NCI-H2196 (cell line): Measurements from ENCODE around the gene SIRT1.
"Not testable (repeated sequence)": the region's sequence is repeated elsewhere in the genome, so short reads cannot be mapped to it uniquely, and the experiment has no call there.

Source experiments
- DNase-seq: peaks from one replicate; lab custom pipeline; 2025; ENCODE audit not compliant: unreplicated experiment; lab: John Stamatoyannopoulos, UW

The SIRT1 gene

DNA sequence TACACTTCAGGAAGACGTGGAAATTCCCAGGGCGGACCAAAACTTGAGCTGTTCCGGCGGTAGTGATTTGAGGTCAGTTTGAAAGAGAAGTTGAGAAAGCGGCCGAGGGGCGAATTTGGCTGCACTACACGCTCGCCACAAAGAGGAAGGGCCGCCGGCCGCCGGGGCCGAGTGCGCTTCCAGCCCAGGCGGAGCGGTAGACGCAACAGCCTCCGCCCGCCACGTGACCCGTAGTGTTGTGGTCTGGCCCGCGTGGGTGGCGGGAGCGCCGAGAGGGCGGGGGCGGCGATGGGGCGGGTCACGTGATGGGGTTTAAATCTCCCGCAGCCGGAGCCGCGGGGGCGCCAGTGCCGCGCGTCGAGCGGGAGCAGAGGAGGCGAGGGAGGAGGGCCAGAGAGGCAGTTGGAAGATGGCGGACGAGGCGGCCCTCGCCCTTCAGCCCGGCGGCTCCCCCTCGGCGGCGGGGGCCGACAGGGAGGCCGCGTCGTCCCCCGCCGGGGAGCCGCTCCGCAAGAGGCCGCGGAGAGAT is at the start of gene SIRT1:
Gene SIRT1, plus strand, starts transcription at position 344 of the 529 bp plus-strand sequence. Its CDS starts 66 bp downstream, at position 410.
- DNase-seq = peak; percentile 85

DNA sequence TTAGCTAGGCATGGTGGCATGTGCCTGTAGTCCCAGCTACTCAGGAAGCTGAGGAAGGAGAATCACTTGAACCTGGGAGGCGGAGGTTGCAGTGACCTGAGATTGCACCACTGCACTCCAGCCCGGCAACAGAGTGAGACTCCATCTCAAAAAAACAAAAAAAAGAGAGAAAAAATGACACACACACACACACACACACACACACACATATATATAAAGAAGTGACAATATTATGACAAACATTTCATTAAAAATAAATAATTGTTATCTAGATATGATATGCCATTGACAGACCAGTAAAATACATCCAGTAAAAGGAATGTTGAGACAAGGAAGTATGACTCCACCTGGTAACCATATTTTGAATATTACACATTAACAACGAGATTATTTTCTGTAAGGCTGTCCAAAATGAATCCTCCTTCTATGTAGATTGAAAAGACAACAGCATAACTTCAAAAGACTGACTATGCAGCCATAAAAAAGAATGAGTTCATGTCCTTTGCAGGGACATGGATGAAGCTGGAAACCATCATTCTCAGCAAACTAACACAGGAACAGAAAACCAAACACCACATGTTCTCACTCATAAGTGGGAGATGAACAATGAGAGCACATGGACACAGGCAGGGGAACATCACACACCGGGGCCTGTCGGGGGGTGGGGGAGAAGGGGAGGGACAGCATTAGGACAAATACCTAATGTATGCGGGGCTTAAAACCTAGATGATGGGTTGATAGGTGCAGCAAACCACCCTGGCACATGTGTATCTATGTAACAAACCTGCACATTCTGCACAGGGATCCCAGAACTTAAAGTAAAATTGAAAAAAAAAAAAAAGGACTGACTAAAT is 48.7 kb upstream of the SIRT1 start:
- not testable (repeated sequence) for DNase-seq

DNA sequence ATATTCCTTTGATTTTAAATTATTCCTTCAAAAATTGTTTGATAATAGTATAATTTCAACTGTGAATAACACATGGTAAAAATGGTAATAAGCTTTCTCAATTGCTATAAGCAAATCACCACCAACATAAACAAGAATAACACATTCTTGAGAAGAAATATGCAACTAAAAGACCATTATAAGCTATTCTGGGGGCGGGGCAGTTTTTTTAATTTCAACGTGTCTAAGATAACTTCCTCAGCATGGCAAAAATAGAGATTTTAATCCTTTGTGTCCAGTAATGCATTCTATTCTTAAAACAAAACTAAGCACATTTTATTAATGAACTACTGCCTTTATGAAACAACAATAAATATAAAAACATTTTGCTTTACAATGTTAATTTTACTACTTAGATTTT is 48.0 kb upstream of the SIRT1 start:
- no peak for DNase-seq

DNA sequence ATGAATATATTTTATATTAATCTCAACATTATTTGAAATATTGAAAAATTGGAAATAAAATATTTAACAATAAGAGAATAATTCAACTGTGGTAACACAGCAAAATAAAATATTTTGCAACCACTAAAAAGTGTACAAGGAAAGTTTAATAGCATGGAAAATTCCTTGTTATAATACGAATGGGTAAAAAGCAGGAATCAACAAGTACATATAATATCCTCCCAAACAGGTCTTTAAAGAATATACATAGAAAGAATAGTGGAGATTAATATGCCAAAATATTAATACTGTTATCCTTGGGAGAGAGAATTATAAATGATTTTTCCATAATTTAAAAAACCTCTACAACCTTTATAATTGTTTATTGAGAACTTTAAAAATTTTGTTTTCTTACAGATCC is 47.5 kb upstream of the SIRT1 start:
- DNase-seq = no peak

DNA sequence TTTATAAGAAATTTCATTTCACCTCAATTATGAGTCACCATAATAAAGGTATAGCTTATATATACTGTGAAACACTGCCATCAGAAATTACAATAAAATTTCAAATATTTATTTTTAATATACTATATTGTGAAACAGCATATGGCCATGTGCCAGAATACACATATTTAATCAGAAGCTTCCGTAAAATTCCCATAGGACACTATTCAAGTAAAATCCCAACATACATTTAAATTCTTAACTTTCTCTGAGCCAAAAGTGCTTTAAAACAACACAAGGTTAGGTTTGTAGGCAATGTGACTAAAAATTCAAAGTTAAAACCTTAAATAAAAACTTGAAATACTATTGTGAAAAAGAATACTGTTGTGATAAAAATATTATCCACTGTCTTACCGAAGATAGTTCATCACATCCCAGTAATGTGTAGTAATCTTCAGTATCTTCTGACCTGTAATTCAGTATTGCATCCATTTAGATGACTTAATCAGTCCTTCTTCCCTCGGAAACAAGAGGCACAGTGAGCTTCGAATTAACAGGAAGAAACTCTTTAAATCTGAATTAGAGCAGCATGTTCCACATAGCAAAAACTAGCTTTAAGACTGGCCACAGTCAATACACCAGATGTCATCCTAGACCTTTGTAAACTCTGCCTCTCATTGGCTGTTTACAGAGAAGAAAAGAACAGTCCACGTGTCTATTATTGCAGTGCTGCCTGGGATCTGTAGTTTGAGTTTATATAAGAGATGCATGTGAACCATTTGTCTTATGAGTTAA is 46.7 kb upstream of the SIRT1 start, which contains the start of gene DNAJC12:
Gene DNAJC12, minus strand, starts transcription at position 648 of the 774 bp plus-strand sequence. Its CDS starts 177 bp downstream, at position 471.
- peak; percentile 52 for DNase-seq

DNA sequence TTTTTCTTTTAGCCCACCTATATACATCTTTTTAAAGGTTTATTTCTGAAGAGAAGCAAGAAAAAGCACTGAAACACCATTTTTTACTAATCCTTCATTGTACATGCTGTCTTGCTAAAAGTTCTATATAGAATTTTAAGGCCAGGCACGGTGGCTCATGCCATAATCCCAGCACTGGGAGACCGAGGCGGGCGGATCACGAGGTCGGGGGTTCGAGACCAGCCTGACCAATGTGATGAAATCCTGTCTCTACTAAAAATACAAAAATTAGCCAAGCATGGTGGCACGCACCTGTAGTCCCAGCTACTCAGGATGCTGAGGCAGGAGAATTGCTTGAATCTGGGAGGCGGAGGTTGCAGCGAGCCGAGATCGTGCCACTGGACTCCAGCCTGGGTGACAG is 44.9 kb upstream of the SIRT1 start:
- DNase-seq = not testable (repeated sequence)

DNA sequence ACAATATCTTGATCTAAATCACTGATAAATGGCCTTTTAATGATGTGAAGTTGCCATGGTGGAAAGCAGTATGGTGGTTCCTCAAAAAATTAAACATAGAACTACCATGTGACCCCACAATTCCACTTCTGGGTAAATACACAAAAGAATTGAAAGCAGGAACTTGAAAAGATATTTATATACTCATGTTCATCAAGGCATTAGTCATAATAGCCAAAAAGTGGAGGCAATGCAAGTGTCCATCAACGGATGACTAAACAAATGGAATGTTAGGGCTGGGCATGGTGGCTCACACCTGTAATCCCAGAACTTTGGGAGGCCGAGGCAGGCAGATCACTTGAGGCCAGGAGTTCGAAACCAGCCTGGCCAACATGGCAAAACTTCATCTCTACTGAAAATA is 44.5 kb upstream of the SIRT1 start:
- DNase-seq = no peak

DNA sequence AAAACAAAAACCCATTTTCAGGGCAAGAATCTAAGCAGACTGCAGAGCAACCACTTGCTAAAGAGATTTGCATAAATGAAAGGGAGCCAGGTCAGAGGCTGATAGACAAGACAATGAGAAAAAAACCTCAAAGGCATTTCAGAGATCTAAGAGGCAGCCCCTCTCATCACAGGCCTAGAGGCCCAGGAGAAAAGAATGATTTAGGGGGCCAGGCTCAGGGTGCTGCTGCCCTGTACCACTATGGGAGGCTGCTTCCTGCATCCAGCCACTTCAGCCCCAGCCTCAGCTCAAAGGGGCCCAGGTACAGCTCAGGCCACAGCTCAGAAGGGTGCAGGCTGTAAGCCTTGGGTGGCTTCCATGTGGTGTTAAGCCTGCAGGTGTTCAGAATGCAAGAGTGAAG is 42.7 kb upstream of the SIRT1 start:
- DNase-seq = no peak

DNA sequence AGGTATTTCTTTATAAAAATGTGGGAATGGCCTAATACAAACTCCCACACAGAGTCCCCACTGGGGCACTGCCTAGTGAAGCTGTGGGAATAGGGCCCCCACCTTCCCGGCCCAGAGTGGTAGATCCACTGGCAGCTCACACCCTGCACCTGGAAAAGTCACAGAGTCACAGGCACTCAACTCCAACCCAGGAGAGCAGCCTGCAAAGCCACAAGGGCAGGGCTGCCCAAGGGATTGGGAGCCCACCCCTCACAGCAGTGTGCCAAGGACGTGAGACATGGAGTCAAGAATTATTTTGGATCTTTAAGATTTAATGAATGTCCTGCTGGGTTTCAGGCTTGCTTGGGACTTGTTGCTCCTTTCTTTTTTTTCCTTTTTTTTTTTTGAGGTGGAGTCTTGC is 41.2 kb upstream of the SIRT1 start:
- DNase-seq = no peak

DNA sequence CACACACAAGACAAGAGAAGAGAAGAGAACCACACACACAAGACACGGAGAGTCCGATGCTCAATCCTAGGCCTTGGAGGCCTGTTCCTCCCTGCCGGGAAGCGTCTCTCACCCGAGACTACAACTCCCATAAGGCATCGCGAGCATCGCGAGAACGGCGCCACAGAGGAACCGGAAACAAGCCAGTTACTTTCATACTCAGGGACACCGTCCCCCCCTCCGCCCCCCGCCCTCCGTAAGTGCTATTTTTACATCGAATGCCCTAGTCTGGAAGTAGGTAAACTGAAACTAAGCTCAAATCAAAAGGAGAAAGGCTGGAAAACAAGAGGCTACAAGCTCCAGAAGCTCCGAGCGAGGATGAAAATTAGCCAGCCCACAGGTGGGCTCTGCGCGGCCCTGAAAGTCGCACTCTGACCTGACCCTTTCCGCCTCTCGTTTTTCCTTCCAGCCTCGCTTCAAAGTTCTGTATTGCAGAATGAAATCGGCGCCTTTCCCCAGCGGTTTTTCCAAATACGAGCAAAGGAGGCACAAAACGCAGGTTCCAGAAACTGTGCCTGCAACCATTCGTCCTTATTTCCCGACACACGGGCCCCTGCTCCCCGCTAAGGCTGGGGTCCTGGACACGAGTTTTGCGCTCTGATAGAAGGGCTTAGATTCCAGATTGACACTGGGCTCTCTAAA is 35.0 kb upstream of the SIRT1 start:
- peak; percentile 80 for DNase-seq

DNA sequence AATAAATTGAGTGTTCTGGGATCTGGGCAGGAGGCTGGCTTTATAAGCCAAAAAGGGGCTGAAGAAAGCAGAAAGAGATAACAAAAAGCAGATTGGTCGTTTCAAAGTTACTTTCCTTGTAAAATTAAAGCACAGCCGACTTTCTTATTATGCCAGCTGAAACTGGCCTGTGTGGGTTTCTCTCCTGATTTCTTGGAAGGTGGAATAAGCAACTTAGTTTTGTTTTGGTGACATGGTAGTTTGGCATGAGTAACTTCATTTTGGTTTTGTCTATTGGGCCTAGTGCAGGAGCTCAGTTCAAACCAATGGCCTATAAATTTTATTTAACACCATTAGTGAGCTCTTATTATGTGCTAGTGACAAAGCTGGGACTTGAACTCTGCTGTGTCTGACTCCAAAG is 33.3 kb upstream of the SIRT1 start:
- no peak for DNase-seq

DNA sequence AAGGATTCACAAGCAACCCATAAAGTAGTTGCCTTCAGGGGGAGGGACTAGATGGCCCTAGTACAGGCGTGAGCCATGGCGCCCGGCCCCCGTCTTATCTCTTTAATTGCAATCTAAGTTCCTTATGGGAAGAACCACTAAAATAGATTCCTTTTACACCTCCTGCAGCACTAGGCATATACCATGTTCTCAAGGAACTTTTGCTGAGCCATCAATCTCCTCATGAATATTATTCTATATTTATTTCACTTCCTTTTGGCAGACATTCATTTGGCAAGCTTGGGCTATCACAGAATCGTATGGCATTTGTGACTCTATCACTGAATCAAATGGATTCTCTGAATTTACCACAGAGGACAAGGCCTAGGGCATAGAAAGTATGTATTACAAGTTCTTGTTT is 31.7 kb upstream of the SIRT1 start:
- DNase-seq = no peak

DNA sequence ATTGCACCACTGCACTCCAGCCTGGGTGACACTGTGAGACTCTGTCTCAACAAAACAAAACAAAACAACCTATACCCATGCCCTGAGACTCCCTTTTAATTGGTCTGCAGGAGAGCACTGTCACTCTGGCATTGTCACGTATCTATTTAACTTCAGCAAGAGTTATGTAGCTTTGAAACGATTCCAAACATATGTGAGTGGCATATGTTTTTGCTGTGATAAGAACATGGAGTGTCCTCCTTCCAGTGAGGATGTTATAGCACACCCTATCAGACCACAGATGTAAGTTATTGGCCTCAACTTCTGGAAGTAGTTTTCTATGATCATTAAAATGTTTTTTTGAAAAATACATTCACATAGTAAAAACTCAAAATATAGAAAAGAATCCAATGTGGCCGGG is 30.9 kb upstream of the SIRT1 start:
- DNase-seq = no peak

DNA sequence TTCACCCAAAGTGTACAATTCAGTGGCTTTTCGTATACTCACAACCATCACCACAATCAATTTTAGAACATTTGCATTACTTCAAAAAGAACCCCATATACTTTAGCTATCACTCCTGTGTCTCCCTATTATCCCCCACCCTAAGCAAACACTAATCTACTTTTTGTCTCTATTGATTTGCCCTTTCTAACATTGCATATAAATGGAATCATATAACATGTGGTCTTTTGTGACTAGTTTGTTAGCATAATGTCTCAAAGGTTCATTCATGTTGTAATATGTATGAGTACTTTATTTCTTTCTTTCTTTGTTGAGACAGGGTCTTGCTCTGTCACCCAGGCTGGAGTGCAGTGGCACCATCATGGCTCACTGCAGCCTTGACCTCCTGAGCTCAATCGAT is 25.5 kb upstream of the SIRT1 start:
- no peak for DNase-seq

DNA sequence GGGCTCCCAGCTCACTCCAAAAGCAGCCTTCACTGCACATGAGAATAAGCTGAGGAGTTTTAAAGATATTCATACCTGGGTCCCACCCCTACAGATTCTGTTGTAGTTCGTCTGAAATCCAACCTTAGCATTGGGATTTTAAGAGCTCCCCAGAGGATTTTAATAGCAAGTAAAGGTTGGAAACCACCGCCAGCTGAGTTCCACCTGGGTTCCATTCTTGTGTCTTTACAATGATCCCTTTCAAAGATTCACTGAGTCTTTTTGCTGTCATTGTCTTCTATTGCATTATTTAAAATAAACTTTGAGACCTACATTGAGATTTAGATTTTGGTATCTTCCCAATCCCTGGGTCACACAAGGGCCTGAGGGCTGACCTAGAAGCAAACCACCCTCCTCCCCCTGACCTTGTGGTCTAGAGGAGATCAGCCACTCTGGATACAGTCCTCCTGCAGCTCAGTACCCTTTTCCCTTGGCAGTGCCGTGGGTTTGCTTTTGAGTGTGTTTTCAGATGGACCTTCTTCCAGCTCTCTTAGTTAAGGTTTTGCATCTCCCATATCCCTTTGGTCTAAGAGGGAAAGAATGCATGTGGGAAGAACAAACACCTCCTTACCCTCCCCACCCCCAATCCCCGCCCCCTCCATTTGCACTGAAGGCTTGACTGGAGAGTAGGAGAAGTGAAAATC is 22.6 kb upstream of the SIRT1 start:
- DNase-seq = no peak

DNA sequence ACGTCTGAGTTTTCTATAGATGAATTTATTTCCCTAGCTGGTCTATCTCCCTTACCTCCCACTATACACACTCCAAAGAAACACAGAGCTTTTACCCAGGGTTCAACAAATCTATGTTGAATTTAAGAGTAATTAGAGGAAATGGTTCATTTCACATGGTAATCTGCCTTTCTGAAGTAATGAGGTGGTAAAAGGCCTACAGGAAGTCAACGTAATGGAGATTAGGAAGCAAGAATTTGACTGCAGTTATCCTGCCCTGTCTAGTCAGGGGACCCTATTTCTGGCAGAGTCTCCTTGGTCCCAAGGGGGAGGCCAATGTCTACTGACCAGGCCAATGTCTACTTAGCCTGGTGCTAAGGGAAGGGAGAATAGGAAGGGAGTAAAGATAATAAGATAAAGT is 21.4 kb upstream of the SIRT1 start:
- DNase-seq = no peak

DNA sequence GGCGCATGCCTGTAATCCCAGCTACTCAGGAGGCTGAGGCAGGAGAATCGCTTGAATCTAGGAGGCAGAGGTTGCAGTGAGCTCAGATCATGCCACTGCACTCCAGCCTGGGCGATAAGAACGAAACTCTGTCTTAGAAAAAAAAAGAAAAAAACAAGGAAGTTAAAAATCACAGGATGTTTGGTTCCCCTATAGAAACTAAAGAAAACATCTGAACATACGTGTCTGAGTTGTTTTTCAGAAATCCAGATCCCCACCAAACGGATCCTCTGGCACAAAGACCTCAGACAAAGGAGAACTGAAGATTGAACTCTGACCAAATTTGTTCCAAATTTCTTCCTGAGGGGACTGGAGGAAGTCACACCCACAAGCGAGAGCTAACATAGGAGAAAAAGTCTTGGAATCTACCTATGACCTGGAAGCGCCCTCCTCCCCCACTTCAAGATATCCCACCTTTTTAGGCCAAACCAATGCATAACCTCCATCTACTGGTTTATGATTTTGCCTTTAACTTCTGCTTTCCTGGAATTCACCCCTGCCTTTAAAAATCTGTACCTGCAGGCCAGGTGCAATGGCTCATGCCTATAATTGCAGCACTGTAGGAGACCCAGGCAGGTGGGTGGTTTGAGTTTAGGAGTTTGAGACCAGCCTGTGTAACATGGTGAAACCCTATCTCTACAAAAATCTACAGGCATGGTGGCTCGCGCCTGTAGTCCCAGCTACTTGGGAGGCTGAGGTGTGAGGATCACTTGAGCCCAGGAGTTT is 19.7 kb upstream of the SIRT1 start:
- DNase-seq = no peak

DNA sequence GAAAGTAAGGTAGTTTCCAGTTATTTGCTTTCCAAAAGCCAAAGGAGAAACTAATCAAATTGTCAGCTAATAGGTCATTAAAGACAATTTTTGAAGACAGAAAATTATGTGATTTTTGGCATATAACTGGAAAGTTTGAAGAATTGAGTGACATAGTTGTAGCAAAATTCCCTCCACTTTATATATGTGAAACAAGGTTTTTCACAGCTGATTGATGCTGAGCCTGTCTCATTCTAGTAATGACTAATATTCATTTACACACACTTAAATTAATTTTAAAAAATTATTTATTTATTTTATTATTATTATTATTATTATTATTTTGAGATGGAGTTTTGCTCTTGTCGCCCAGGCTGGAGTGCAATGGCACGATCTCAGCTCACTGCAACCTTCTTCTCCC is 16.3 kb upstream of the SIRT1 start:
- DNase-seq = no peak

DNA sequence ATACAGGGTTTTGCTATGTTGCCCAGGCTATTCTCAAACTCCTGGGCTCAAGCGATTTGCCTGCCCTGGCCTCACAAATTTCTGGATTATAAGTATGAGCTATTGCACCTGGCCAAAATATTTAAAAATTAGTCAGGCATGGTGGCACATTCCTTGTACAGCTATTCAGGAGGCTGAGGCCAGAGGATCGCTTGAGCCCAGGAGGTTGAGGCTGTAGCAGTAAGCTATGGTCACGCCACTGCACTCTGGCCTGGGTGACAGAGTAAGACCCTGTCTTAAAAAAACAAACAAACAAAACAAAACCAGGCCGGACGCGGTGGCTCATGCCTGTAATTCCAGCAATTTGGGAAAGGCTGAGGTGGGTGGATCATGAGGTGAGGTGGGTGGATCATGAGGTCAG is 14.5 kb upstream of the SIRT1 start:
- DNase-seq = no peak
